Ascending aorta (tissue), 2 donors: Measurements from ENCODE around the gene SNX12. TPM values are rescaled to one million over a fixed set of nuclear protein-coding genes. Genes with fewer than 3 reads are reported as not detected.
"Not testable (repeated sequence)": the region's sequence is repeated elsewhere in the genome, so short reads cannot be mapped to it uniquely, and the experiment has no call there.

Experiments
- DNase-seq, 2 donors: peaks; one replicate each; pipeline ENCODE4 v3.0.0-alpha.2; 2019; ENCODE audit warnings: low spot score in 2 of 2
- H3K27ac ChIP-seq, 2 donors: fragments of 200-600 bp; sonication (generic); one replicate each; pipeline ENCODE4 v1.5.1; 2016 to 2017; ENCODE audit warnings: mild to moderate bottlenecking in 1 of 2
- H3K27me3 ChIP-seq: fragments of 200-600 bp; sonication (generic); one replicate; pipeline ENCODE4 v1.5.1; 2017
- H3K36me3 ChIP-seq, 2 donors: fragments of 200-600 bp; sonication (generic); one replicate each; pipeline ENCODE4 v1.5.1; 2016
- H3K4me1 ChIP-seq, 2 donors: fragments of 200-600 bp; sonication (generic); one replicate each; pipeline ENCODE4 v1.5.1; 2016 to 2017; ENCODE audit warnings: mild to moderate bottlenecking in 1 of 2
- H3K4me3 ChIP-seq, 2 donors: fragments of 200-600 bp; sonication (generic); one replicate each; pipeline ENCODE4 v1.5.1; 2016 to 2017; ENCODE audit warnings: mild to moderate bottlenecking in 1 of 2
- H3K9me3 ChIP-seq, 2 donors: fragments of 200-600 bp; sonication (generic); one replicate each; pipeline ENCODE4 v1.5.1; 2016
- CTCF ChIP-seq, 3 experiments: fragments of 200-600 bp in 2 of 3; fragments of 450-650 bp in 1 of 3; sonication (generic) in 2 of 3; IDR thresholded peaks; one replicate each; pipeline ENCODE4 v1.5.1; 2016 to 2019; ENCODE audit warnings: antibody characterized with exemption in 3 of 3, mild to moderate bottlenecking in 1 of 3, moderate library complexity in 1 of 3
- intact Hi-C: fragments of 100-400 bp; cut with DNase I; formaldehyde crosslinking; loops from one replicate; pipeline ENCODE4 v1.15.1; 2023
- total RNA-seq: library from RNA; depleted of rRNA; stranded (reverse); fragments of >200 nt; gene quantifications from one replicate; pipeline ENCODE4 v1.1.0, GENCODE V29; 2016

Gene SNX12
- total RNA-seq, 1 donor from 2014 or later = 31.2 TPM

GRCh38 chrX:71053217-71053621 is 14.9 kb downstream of the SNX12 start:
- H3K9me3 ChIP-seq = no peaks in the 10 kb centered on the region
- H3K4me3 ChIP-seq = peak overlapping the region in 1 of 2 donors; percentile 20
- H3K4me1 ChIP-seq = no peaks in the 10 kb centered on the region
- no peak overlapping the region for H3K27ac ChIP-seq
- DNase-seq = no peak
- H3K27me3 ChIP-seq = no peaks in the 10 kb centered on the region
- intact Hi-C loops = no loop called here
- no peak for TF ChIP-seq CTCF (IDR thresholded peaks at IDR 0.05)
- peaks cover 0 to 4% of the 10 kb centered on the region in 2 donors for H3K36me3 ChIP-seq

GRCh38 chrX:71052721-71053120 is 15.4 kb downstream of the SNX12 start:
- DNase-seq = no peak
- peak overlapping the region in 1 of 2 donors; percentile 20 for H3K4me3 ChIP-seq
- no peaks in the 10 kb centered on the region for H3K9me3 ChIP-seq
- peaks cover 0 to 4% of the 10 kb centered on the region in 2 donors for H3K36me3 ChIP-seq
- no peaks in the 10 kb centered on the region for H3K4me1 ChIP-seq
- intact Hi-C loops = no loop called here
- H3K27me3 ChIP-seq = no peaks in the 10 kb centered on the region
- no peak overlapping the region for H3K27ac ChIP-seq
- no peak for TF ChIP-seq CTCF (IDR thresholded peaks at IDR 0.05)

GRCh38 chrX:71047891-71048290 is 20.2 kb downstream of the SNX12 start:
- H3K9me3 ChIP-seq, intact Hi-C loops, H3K4me3 ChIP-seq, H3K4me1 ChIP-seq, DNase-seq, H3K36me3 ChIP-seq, H3K27me3 ChIP-seq, H3K27ac ChIP-seq: not testable (repeated sequence)

GRCh38 chrX:71017396-71017939 is 50.7 kb downstream of the SNX12 start:
- Histone ChIP-seq H3K36me3 (no peaks in the 10 kb centered on the region), H3K4me1 (no peaks in the 10 kb centered on the region), H3K9me3 (no peaks in the 10 kb centered on the region), H3K27ac (no peak overlapping the region), H3K27me3 (no peaks in the 10 kb centered on the region), H3K4me3 (no peak overlapping the region)
- intact Hi-C loops = no loop called here
- no peak for TF ChIP-seq CTCF (IDR thresholded peaks at IDR 0.05)
- DNase-seq = no peak

Other genes starting within 250 kb of the SNX12 start
- gene TEX11, start 159.6 kb downstream of the SNX12 start, total RNA-seq = not detected
- not detected for gene SLC7A3, start 137.2 kb downstream of the SNX12 start, total RNA-seq
- gene FOXO4, start 27.5 kb upstream of the SNX12 start, total RNA-seq = 8.0 TPM
- gene CXorf65, start 38.4 kb upstream of the SNX12 start, total RNA-seq = not detected
- gene IL2RG, start 43.2 kb upstream of the SNX12 start, total RNA-seq = 2.4 TPM
- 36.9 TPM for gene MED12, start 50.3 kb upstream of the SNX12 start, total RNA-seq
- gene NLGN3, start 76.5 kb upstream of the SNX12 start, total RNA-seq = 0.21 TPM
- not detected for gene GJB1, start 154.9 kb upstream of the SNX12 start, total RNA-seq
- gene ZMYM3, start 185.8 kb upstream of the SNX12 start, total RNA-seq = 12.5 TPM
- gene NONO, start 215.3 kb upstream of the SNX12 start, total RNA-seq = 178 TPM
- gene ITGB1BP2, start 233.4 kb upstream of the SNX12 start, total RNA-seq = not detected